GM21367 (cell line): ENCODE measurements around the gene DOCK2.
A peak's percentile ranks its signal among the peaks of the same experiment; 100 is the strongest.
"Not testable (repeated sequence)": the region's sequence is repeated elsewhere in the genome, so short reads cannot be mapped to it uniquely, and the experiment has no call there.

Experiments
- ATAC-seq: cut with Tn5 transposase; IDR thresholded peaks from one replicate; pipeline ENCODE4 v1.9.1; 2021; ENCODE audit not compliant: unreplicated experiment

The DOCK2 gene

GRCh38 chr5:169923988-169924387 is 286.9 kb downstream of the DOCK2 start:
- ATAC-seq = no peak

GRCh38 chr5:169933127-169933526 is 296.1 kb downstream of the DOCK2 start:
- no peak for ATAC-seq

GRCh38 chr5:169933616-169934015 is 296.5 kb downstream of the DOCK2 start:
- ATAC-seq = no peak

- no peak for ATAC-seq
These were observed 297.9 kb downstream of the DOCK2 start for GRCh38 chr5:169934990-169935389.

- ATAC-seq = no peak
These were observed 298.7 kb downstream of the DOCK2 start for GRCh38 chr5:169935762-169936161.

- no peak for ATAC-seq
These were observed 301.4 kb downstream of the DOCK2 start for GRCh38 chr5:169938439-169938838.

GRCh38 chr5:169939731-169940130 is 302.7 kb downstream of the DOCK2 start:
- ATAC-seq = no peak

GRCh38 chr5:169941542-169941941 is 304.5 kb downstream of the DOCK2 start:
- no peak for ATAC-seq

- ATAC-seq = no peak
These were observed 305.1 kb downstream of the DOCK2 start for GRCh38 chr5:169942181-169942580.

GRCh38 chr5:169943026-169943425 is 306.0 kb downstream of the DOCK2 start:
- no peak for ATAC-seq

- no peak for ATAC-seq
These were observed 307.0 kb downstream of the DOCK2 start for GRCh38 chr5:169944115-169944514.

GRCh38 chr5:169944922-169945680 is 308.0 kb downstream of the DOCK2 start:
- no peak for ATAC-seq

- ATAC-seq = no peak
These were observed 308.8 kb downstream of the DOCK2 start for GRCh38 chr5:169945831-169946261.

GRCh38 chr5:169946743-169947295 is 309.7 kb downstream of the DOCK2 start:
- no peak for ATAC-seq

- ATAC-seq = no peak
These were observed 313.3 kb downstream of the DOCK2 start for GRCh38 chr5:169950333-169950732.

GRCh38 chr5:169953196-169953595 is 316.1 kb downstream of the DOCK2 start:
- ATAC-seq = not testable (repeated sequence)

GRCh38 chr5:169954786-169955185 is 317.7 kb downstream of the DOCK2 start:
- ATAC-seq = no peak

- ATAC-seq = no peak
These were observed 319.1 kb downstream of the DOCK2 start for GRCh38 chr5:169956126-169956525.

- no peak for ATAC-seq
These were observed 319.7 kb downstream of the DOCK2 start for GRCh38 chr5:169956756-169957155.

- no peak for ATAC-seq
These were observed 321.2 kb downstream of the DOCK2 start for GRCh38 chr5:169958278-169958677.

GRCh38 chr5:169960659-169961058 is 323.6 kb downstream of the DOCK2 start:
- ATAC-seq = no peak

GRCh38 chr5:169964246-169964645 is 327.2 kb downstream of the DOCK2 start:
- no peak for ATAC-seq

GRCh38 chr5:169970339-169970738 is 333.3 kb downstream of the DOCK2 start:
- peak; percentile 55 for ATAC-seq
